ENCODE measurements around the gene CEP44.
"Not testable (repeated sequence)": the region's sequence is repeated elsewhere in the genome, so short reads cannot be mapped to it uniquely, and the experiment has no call there.

The CEP44 gene

GRCh38 chr4:174279433-174280155 is 4.1 kb upstream of the CEP44 start:
- no peak for DNase-seq

GRCh38 chr4:174281182-174281737 is 2.5 kb upstream of the CEP44 start:
- no peak for DNase-seq

- no peak for DNase-seq
Observed at GRCh38 chr4:174281901-174282300, 1.8 kb upstream of the CEP44 start.

GRCh38 chr4:174282836-174283506 is 740 bp upstream of the CEP44 start:
- DNase-seq: peak; percentile 26

GRCh38 chr4:174284487-174284886 is 776 bp downstream of the CEP44 start:
- no peak for DNase-seq

GRCh38 chr4:174286870-174287269 is 3.2 kb downstream of the CEP44 start:
- DNase-seq: no peak

GRCh38 chr4:174292473-174292872 is 8.8 kb downstream of the CEP44 start:
- DNase-seq: no peak

GRCh38 chr4:174294641-174295040 is 10.9 kb downstream of the CEP44 start:
- DNase-seq: not testable (repeated sequence)

GRCh38 chr4:174295142-174295541 is 11.4 kb downstream of the CEP44 start:
- not testable (repeated sequence) for DNase-seq

- DNase-seq: no peak
Observed at GRCh38 chr4:174303687-174304086, 20.0 kb downstream of the CEP44 start.

- DNase-seq: no peak
Observed at GRCh38 chr4:174304664-174305063, 21.0 kb downstream of the CEP44 start.

GRCh38 chr4:174305961-174306360 is 22.2 kb downstream of the CEP44 start:
- no peak for DNase-seq

GRCh38 chr4:174307694-174308093 is 24.0 kb downstream of the CEP44 start:
- DNase-seq: no peak

GRCh38 chr4:174312993-174313392 is 29.3 kb downstream of the CEP44 start:
- no peak for DNase-seq

GRCh38 chr4:174314274-174314673 is 30.6 kb downstream of the CEP44 start:
- DNase-seq: no peak

GRCh38 chr4:174314770-174315169 is 31.1 kb downstream of the CEP44 start:
- DNase-seq: no peak

GRCh38 chr4:174316546-174316945 is 32.8 kb downstream of the CEP44 start:
- DNase-seq: no peak

- DNase-seq: no peak
Observed at GRCh38 chr4:174316954-174317353, 33.2 kb downstream of the CEP44 start.

- DNase-seq: no peak
Observed at GRCh38 chr4:174317531-174317930, 33.8 kb downstream of the CEP44 start.

GRCh38 chr4:174318829-174319764 is 35.4 kb downstream of the CEP44 start:
- no peak for DNase-seq

GRCh38 chr4:174320494-174321199 is 36.9 kb downstream of the CEP44 start:
- DNase-seq: no peak

GRCh38 chr4:174324236-174324635 is 40.5 kb downstream of the CEP44 start:
- no peak for DNase-seq
